Stimulated activated CD8-positive, alpha-beta memory T cell treated with anti-CD3 and anti-CD28 coated beads, Interleukin-12 subunit alpha, Interleukin-12 subunit beta, amount 100 ng/mL, for 4 hours (primary cell): ENCODE measurements around the gene CALHM5.

Experiments
- DNase-seq: peaks from one replicate; pipeline ENCODE4 v3.0.0-alpha.2; 2020; ENCODE audit warnings: low read depth

The CALHM5 gene

DNA sequence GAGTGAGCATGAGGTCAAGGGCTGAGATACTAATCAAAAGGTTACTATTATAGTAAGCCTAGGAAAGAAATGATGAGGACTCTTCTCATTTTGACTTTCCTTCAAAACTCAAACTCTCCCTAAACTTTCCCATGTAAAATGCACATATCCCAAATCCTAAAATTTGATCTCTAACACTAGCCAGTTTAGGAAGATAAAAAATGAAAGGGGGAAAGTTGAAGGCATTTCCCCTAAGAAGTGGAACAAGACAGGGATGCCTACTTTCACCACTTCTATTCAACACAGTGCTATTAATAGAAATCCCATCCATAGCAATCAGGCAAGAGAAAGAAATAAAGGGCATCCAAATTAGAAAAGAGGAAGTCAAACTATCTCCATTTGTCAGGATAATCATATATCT is 2.9 kb upstream of the CALHM5 start:
- no peak for DNase-seq

DNA sequence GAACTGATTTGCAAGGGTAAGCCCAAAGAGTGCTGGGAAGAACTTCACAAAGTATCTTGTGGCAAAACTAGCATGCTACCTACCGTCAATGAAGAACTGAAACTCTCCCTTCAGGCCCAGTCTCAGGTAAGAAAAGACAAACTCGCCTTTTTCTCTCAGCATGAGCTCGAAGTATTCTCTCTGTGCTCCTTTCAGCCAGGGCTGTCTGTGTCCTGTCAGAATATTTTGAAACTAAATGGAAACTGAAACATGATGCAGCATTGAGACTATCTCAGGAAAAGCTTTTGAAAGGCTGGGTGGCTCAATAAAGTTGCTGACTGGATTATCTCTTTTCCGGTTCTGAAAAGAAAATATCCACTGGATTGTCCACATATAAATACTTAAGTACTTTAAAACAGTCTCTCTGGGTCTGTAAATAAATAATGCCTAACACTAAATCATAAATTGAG is 696 bp downstream of the CALHM5 start:
- no peak for DNase-seq

DNA sequence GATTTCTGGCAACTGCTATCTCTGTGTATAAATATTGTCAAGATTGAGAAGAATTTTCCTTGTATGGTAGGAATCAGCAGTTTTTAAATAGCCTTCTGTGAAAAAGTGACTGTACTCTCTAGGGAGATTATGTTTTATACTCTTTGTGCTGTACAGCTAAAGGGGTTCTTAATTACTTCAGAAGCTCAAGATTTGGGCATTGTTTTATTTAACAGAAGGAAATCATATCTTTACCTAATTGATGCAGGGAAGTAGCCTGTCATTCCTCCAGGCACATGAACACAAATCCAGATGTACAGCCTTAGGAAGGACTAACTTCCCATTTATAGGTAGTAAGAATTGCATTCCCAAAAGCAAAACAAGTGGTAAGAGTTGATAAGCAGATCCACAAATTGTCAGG is 1.3 kb downstream of the CALHM5 start:
- DNase-seq: no peak

DNA sequence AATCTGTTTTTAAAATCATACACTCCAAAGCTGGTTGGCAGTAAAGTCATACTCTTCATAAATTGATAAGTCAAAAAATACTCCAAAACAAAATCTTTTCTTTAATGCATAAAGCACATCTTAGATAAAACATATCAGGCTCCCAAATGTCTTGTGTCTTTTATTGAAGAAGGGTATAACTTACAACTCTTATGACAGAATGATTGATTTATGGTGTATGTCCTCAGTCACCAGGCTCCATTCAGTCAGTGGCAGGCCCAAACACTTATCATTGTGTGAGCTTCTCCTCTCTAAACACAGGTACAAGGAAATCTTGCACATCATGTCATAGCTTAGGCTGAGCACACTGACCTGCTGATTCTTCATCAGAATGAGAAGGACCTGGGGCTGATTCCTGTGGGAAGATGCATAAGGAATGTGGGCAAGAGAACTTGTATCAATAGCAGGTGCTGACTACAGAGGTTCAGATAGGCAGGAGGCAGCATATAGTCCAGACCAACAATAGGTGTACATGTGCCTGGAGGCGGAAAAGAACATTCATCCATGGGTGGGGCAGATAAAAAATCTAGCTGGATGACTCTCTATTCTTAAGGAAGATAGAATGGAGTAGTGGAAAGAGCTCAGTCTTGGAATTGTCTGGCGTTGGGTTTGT is 1.9 kb downstream of the CALHM5 start:
- DNase-seq: no peak

DNA sequence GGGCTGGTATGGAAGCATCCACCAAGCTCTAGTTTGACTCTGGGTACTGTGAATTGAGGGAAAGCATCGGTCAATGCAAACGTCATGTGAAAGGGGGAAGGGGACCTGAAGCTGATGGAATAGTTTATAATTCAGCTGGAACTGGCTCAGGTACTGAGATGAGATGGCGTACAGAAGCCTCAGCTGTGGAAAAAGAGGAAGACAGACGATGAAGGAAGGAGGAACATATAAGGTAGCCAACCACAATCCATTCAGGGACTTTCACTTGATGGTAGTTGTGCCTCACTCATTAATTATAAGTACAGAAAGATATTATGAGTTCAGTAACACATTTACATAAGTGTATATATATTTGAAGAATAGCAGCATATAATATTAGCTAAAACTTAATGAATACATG is 2.7 kb downstream of the CALHM5 start:
- DNase-seq: no peak

DNA sequence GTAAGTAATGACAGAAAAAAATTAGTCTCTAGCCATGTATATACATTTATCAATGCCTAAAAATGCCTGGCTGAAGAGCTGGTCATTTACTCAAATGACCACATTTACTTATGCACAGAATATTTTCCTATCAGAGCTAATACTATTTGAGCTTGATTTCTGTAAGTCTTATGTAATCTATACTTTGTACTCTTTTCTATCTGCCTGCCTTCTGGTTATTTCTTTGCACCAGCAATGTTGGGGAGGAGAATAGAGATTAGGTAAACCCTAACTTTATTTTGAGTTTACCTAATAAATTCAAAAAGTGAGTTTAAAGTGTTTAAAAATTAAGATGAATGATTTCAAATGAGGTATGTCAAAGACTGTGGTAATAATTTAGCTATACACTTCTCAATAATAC is 3.7 kb downstream of the CALHM5 start:
- no peak for DNase-seq

DNA sequence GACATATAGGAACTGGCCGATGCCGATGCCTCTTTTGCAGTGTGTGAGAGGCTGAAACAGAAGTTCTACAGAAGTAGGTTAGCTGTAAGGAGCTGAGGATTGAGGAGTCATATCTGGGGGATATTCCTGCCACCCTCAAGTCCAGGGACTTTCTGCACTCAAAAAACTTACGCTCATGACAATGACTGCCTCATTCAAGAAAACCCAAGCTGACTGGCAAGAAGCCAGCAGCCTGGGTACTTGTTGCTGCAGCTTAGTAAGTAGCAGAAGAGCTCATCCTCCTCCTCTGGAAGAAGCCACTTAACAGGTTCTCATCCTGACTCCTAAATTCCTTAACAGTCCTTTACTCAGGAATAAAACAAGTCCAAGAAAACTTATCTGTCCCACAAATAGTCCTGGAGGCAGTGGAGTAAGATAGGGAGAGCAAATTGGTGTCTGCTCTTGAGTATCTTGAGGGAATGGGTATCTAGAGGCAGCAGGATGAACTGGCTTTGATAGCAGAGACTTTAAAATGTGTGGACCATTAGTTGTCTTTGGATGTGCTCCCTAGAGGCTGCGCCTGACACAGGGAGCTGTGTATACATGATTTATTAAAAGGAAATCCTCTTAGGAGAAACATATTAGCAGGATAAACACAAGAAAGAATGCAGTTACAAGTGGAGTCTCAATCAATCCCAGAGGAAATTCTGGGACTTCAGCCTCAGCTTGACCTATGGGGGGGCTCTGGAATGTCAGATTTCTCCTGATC is 7.4 kb downstream of the CALHM5 start:
- no peak for DNase-seq

DNA sequence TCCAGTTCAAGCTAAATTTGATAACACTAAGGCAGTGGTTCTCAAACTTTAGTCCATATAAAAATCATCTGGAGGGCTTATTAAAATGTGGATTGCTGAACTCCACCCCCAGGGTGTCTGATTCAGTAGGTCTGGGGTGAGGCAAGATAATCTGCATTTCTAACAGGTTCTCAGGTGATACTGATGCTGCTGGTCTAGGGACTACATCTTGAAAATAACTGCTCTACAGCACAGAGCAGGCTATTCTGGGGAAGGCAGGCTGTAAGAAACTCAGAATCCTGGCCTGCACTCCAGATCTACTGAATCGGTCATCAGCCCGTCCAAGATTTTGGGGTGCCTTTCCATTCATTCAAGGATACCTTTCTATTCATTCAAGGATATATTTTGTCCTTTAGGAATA is 11.5 kb downstream of the CALHM5 start:
- DNase-seq: no peak

DNA sequence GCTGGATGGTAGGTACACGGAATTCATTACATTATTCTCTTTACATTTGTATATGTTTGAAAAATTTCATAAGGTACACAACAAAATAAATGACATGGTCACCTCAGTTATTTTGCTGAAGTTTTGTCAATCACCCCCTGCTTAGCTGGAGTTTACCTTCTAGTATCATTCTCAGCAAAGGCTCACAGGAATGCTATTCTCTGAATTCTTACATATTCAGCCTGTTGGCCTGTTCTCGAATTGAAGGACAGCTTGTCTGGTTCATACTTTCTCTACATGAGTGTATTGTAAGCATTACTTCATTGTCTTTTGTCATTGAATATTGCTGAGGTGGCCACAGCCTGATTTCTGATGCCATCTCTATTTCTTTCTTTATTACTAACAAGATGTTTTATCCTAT is 12.8 kb downstream of the CALHM5 start:
- no peak for DNase-seq

DNA sequence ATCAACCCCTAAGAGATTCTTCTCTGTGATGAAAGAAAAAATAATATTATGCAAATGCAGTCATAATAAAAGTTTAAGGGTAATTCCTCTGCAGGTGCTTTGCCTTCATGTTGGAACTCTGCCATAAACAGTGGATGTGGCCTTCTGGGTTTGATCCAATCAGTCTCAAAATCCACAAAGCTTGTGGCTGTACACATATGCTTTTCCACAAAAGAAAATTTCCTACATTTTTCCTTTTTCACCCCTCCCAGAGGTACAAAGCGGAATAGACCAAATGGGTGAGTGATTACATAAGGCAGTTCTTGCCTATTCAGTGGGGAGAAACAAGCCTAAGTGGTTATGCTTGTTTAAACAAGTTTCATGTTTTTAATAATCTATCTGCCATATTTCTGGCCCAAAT is 16.7 kb downstream of the CALHM5 start:
- DNase-seq: no peak

DNA sequence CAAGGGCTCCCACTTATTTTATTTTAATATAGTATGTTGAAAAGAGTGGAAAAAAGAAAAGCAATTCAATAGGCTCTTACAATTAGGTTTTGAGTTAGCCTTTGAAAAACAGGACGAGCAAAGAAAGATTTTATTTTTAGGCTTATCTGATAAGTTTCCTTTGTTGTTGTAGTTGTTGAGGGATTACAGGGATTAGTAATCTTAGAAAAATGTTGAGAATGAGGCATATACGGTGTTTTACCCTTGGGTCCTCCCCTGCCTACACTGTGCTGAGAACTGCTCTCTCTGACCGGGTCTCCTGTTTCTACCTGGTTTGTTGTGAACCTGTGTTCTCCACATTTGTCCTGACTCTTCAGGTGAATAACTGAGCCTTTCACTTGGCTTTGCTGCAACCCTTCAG is 17.3 kb downstream of the CALHM5 start:
- no peak for DNase-seq

DNA sequence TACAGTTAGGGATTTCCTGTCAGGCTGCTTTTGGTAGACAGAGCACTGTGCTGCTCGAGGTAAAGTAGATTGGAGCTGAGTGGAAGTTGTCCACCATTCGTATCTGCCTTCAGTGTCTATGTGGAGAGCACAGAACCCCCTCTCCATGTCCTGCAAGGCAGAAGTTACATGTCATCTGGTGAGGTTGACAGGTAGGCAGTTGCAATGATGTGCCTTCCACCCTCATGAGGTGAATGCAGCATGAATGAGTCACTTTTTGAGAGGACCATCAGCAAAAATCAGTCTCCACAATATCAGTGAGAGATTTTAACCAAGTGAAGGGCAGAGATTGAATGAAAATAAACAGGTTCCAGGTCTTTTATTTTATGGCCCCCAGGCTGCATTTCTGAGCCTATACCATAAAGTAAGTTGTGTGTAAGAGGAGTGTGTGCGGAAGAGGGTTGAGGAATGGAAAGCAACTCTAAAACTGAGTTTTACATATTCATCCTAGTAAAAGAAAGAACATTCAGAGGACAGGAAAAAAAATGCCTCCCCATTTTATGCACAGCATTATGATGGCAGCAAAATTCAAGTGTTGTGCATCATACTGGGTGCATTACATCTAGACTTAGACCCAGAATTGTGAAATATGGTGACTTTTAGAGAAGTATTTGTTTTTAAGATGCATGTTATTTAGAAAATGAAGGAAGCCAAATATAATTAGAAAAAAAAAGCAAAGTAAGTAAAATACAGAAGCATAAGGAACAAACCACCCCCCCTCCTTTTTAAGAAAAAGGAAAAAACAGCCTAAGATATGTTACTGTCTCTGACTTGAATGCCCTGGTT is 18.2 kb downstream of the CALHM5 start:
- no peak for DNase-seq

DNA sequence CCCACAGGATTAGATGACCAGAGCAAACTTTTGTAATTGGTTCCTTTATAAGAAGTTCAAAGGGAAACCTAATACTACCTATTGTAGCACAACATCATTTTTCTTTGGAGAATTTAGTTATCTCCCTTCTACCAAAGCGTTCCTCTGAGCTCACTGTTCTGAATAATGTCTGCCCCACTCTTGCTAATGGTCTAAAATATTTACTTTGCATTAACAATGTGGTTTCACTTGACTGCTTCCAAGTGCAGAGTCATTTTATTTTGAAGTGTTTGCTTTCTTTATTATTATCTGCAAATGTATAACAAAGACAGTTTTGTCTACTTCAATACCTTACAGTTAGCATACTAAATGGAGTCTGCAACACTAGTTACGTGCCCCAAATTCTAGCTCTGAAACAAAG is 19.0 kb downstream of the CALHM5 start:
- no peak for DNase-seq

DNA sequence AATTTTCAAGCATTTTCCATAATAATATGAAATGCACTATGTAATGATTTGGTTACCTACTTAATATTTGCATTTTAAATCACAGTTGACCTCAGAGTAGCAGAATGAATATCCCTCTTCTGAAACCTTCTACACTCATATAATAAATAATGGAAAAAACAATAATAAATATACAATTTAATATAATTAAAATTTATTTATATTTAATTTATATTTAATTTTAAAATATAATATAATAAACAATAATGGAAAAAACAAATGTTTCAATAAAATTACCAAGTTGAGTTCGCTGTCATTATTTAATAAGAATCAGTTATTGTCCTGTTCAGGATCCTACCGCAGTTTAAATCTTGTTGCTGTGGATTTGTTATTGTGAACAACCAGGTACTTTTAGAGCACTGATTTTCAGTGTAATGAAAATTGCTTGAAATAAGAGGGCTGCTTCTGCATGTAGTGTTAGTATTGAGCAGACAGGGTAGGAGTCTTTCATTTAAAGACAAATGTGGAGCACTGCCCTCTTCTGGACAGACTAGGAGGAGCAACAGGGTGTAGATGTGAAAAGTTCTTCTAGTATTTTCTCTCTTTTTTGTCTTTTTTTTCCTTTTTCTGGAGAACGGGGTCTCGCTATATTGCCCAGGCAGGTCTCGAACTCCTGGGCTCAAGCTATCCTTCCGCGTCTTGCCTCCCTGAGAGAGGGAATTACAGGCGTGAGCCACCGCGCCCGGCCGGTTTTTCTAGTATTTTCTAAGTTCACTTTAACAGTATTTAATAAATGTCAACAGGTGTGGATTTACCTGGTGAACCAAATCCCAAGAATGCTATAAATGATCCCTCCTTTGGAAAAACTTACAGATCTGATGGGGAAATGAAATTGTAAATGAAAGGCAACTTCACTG is 20.5 kb downstream of the CALHM5 start:
- DNase-seq: no peak

DNA sequence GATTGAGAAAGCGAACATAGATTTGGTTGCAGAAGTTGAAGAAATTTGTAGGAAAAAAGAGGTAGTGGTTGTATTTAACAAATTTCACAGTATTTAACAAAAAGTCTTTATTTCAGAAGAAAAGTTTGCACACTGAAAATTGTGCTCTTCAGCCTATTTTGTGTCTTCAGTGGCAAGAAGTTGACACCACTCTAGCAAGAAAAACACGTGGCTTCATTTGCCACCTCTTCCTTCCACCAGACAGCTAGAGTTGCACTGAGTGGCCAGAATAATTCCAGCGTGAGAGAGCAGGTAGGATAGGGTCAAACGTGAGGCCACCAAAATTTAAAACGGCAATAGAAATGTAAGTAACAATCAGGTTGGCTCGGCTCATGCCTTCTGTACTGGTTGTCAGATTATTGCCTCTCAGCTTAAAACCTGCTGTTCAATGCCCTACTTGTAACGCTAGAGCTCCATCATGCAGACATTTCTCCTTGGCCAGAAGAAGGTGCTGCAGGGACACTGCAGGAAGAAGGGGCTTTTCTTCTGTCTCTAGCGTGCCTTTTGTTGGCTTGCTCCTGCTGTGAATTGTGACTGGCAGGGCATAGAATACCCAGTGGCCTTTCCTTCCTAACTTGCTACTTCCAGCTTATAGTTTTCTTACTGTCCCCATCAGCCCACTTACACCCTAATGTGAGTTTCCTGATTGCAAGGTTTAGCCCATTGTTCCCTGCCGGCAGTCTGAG is 22.0 kb downstream of the CALHM5 start:
- DNase-seq: no peak

DNA sequence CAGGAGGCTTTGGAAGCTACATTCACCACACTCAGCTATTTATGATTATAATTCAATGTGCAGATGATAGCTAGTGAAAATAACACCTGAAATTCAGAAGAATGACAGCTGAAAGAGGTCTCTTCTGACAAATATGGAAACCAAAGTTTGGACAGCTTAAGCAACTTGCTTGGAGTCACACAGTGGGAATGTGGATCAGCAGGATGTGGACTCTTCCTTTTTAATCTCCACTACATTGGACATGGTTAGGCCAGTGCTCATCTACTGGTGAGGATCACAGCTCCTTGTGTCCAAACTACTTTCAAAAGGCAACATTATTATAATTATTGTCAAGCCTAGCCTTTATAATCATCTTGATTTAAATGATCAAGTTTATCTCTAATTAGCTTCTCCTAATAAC is 23.7 kb downstream of the CALHM5 start:
- no peak for DNase-seq

DNA sequence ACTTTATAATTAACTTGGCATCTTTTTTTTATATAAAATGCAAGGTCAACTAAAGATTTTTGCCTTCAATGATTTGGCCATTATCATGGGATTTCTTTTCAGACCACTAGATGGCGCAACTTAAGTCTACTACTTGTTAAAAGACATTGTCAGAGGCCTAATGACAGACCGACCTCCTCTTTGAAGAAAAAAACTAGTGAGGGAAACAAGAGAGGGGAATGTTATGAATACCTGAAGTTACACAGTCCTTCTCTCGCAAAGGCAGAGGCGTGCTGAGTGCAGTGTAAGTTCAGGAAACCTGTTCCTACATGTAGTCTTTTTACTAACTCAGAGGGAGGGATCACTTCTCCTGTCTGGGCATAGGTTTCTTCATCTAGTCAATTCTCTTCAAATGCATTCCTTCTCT is 24.8 kb downstream of the CALHM5 start:
- DNase-seq: no peak

DNA sequence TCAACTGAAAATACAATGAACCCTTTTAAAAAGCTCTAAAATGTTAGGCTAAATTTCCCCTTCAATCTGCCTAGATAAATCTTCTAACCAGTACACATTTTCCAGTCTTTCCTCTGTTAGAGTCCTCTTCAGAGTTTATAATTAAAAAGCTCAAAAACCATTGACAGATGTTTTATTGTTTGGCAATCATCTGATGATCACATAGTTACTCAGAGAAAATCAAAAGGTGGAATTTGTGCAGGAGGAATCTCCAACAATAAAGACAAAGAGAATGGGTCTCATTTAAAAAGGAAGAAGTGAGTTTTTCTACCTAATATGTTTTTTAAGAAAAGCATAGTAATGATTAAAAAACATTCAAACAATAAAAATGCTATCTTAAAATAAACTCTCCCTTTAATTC is 31.0 kb downstream of the CALHM5 start:
- no peak for DNase-seq

DNA sequence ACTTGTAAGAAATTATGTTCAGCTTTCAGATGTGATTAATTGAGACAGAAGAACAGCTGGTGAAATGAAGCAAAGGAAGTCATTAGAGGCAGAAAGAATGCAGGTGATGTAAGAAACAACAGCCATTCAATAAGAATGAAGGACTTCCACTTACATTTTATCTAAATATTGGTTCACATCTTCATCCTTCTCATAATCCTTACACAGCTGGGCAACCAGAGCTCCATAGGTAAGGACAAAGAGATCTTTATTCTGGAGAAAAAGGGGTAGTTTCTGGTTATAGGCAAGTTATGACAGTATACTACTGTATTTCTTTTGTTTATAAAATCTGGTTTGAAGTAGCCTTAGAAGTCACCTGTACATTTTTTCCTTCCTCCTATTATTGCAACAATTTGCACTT is 31.7 kb downstream of the CALHM5 start:
- no peak for DNase-seq

DNA sequence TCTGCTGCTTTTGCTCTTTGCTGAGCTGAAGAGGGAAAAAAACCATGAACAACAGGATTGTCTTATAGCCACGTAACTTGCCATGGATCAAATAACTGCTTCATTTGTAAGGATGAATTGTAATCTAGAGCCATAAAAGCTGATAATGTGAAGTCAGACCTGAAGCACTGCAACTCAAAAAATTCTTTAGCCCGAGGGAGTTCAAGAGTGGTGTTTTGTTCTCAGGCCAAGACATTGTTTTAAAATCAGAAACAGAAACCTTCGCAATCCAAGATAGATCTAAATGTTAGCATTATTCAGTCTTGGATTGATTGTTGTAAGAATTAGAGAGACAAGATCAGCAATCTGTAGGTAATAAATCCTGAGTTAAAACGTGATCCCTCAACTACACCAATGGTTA is 34.2 kb downstream of the CALHM5 start, which contains the start of gene TRAPPC3L:
Gene TRAPPC3L (minus strand): TSS at position 34 of the 400 bp plus-strand sequence. CDS start 170 bp downstream, outside the sequence.
- DNase-seq: no peak

DNA sequence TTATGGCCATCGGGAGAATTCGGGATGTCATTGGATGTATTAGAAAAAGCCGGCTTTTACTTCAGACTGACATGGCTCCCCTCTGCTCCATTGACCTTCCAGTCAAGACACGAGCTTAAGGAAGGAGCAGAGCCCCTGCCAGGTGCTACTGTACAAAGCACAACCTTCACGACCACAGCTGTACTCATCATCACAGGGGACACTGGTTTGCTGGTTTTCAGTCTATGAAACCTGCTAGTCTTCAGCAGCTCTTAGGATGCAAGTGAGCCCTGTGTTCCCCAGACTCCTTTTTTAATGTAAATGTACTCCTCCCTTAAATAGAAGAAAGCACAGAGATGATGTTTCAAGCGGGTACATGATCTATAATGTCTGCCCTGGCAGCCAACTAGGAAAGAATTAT is 35.9 kb downstream of the CALHM5 start:
- DNase-seq: no peak
